ENCODE data around the gene ABTB2. TPM values are rescaled to one million over a fixed set of nuclear protein-coding genes. Genes with fewer than 3 reads are reported as not detected.

Gene ABTB2
- polyA plus RNA-seq, 1 donor from 2014 or later = 0.04 TPM

DNA sequence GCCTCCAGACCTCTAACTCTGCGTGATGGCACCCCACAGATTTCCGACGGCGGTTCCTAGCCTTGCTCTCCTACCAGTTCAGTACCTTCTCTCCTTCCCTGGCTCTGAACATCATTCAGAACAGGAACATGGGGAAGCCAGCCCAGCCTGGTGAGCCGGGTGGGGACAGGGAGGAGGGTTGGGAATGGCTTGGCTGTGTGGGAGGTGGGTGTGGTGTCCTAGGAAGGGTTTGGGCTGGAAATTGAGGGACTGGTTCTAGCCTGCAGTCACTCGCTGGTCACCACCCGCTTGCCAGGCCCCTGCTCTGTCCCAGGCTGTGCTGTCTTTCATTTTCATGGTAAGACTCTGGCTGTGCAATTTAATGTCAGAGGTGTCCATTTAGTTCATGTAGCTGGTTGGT lies 218.5 kb downstream of the ABTB2 start:
- Mint-ChIP-seq H3K4me3 (no peak overlapping the region), H3K36me3 (peaks cover 3% of the 10 kb centered on the region), H3K27me3 (no peaks in the 10 kb centered on the region), H3K9me3 (no peaks in the 10 kb centered on the region), H3K27ac (no peak overlapping the region), H3K4me1 (no peaks in the 10 kb centered on the region)

DNA sequence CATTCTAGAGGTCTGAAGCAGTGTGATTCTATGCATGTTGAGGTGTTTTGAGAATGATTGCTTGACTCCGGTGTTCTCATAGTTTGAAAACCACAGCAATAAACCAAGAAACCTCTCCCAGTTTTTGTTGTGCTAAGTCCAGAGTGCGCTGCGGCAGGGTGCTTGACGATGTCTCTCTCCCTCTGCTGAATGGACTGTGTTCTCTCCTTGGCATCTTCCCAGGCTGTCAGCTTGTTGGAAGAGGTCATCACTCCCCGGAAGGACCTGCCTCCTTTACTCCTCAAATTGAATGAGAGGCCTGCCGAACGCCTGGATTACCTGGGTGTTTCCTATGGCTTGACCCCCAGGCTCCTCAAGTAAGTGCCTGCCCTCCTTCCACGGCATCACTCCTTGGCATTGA lies 221.4 kb downstream of the ABTB2 start:
- peaks cover 0 to 1% (median 0%) of the 10 kb centered on the region in 3 donors for H3K4me1 Mint-ChIP-seq
- no peak overlapping the region for H3K4me3 Mint-ChIP-seq
- no peaks in the 10 kb centered on the region for H3K9me3 Mint-ChIP-seq
- H3K27me3 Mint-ChIP-seq = no peaks in the 10 kb centered on the region
- H3K36me3 Mint-ChIP-seq = peaks cover 5% of the 10 kb centered on the region
- H3K27ac Mint-ChIP-seq = no peak overlapping the region

DNA sequence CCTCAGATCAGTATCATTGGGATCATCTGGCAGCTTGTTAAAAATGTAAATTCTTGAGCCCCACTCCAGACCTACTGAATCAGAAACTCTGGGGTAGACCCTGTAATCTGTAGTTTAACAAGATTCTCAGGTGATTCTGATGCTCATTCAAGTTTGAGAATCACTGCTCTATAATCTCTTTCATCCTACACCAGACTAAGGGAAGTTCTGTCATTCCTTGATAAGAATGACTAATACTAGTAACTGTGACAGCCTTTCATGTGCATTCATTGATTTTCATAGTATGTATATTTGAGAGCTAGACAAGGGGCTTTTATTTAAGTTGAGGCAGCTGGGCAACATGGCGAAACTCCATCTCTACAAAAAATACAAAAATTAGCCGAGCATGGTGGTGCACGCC lies 222.4 kb downstream of the ABTB2 start:
- H3K27ac Mint-ChIP-seq = peak overlapping the region in 1 of 3 donors; percentile 43
- no peaks in the 10 kb centered on the region for H3K27me3 Mint-ChIP-seq
- no peaks in the 10 kb centered on the region for H3K9me3 Mint-ChIP-seq
- peaks cover 5% of the 10 kb centered on the region for H3K36me3 Mint-ChIP-seq
- peaks cover 0 to 1% (median 0%) of the 10 kb centered on the region in 3 donors for H3K4me1 Mint-ChIP-seq
- no peak overlapping the region for H3K4me3 Mint-ChIP-seq

DNA sequence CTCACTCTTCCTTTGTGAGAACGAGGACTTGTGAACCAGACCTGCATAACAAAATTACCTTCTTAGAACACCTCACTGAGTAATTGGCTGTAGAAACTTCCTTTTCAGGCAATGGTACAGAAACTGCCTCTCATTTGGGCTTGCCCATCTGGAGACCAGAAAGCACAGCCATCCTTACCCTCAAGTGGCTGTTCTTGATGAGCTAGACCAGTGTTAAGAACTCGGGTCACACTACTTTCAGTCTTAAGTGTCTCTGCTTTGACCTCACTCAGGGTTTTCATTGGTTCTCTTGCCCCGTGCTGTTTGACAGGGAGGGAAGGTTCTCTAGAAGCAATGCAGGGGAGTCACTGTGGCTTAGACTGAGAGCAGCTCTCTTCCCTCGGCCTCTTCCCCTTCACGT lies 223.0 kb downstream of the ABTB2 start:
- peaks cover 0 to 1% (median 0%) of the 10 kb centered on the region in 3 donors for H3K4me1 Mint-ChIP-seq
- H3K9me3 Mint-ChIP-seq = no peaks in the 10 kb centered on the region
- no peak overlapping the region for H3K4me3 Mint-ChIP-seq
- H3K36me3 Mint-ChIP-seq = peaks cover 5% of the 10 kb centered on the region
- no peaks in the 10 kb centered on the region for H3K27me3 Mint-ChIP-seq
- H3K27ac Mint-ChIP-seq = no peak overlapping the region

DNA sequence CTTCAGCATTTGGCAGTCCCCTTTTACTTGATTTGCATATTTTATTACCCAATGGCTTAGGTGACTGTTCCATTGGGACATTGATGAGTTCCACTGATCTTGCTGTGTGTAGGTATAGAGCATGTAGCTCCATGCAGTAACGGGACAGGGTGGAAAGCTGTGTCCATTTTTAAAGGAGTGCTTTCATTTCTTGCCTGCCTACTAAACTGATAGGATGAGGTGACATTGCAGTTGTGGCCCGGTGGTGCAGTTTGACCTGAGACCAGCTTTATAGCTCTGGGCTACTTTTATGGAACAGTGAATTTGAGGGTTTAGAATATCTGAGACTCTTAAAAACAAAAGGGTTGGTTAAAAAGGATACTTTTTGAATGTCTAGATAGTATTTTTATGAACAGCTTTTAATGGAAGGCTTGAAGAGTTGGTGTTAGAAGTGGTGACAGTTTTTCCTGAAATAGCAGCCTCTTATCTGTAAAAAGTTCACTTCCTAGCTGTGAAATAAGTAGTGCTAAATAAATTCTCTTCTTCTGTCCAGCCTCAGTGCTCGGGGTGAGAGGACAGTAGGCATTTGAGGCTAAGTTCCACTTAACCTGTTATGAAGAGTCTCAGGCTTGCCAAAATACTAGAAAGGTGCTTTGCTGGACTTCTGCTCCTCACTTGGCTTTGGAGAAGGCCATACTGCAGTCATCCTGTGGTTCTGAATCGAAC lies 225.4 kb downstream of the ABTB2 start:
- Mint-ChIP-seq H3K4me1 (peaks cover 0 to 1% (median 0%) of the 10 kb centered on the region in 3 donors), H3K27me3 (no peaks in the 10 kb centered on the region), H3K9me3 (no peaks in the 10 kb centered on the region), H3K27ac (peak overlapping the region in 1 of 3 donors; percentile 17), H3K36me3 (peaks cover 8% of the 10 kb centered on the region), H3K4me3 (no peak overlapping the region)

DNA sequence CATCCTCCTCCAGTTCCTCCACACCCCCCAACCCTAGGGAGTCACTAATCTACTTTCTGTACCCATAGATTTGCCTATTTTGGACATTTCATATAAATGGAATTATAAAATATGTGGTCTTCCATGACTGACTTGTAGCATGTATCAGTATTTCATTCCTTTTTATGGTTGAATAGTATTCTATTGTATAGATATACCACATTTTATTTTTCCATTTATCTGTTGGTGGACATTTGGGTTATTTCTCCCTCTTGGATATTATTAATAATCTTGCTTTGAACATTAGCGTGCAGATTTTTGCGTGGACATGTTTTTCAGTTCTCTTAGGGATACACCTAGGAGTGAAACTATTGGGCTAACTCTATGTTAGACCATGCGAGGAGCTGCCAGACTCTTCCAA lies 229.0 kb downstream of the ABTB2 start:
- Mint-ChIP-seq H3K4me3 (no peak overlapping the region), H3K4me1 (peaks cover 0 to 1% (median 0%) of the 10 kb centered on the region in 3 donors), H3K27ac (no peak overlapping the region), H3K27me3 (no peaks in the 10 kb centered on the region), H3K9me3 (no peaks in the 10 kb centered on the region), H3K36me3 (peaks cover 7% of the 10 kb centered on the region)

DNA sequence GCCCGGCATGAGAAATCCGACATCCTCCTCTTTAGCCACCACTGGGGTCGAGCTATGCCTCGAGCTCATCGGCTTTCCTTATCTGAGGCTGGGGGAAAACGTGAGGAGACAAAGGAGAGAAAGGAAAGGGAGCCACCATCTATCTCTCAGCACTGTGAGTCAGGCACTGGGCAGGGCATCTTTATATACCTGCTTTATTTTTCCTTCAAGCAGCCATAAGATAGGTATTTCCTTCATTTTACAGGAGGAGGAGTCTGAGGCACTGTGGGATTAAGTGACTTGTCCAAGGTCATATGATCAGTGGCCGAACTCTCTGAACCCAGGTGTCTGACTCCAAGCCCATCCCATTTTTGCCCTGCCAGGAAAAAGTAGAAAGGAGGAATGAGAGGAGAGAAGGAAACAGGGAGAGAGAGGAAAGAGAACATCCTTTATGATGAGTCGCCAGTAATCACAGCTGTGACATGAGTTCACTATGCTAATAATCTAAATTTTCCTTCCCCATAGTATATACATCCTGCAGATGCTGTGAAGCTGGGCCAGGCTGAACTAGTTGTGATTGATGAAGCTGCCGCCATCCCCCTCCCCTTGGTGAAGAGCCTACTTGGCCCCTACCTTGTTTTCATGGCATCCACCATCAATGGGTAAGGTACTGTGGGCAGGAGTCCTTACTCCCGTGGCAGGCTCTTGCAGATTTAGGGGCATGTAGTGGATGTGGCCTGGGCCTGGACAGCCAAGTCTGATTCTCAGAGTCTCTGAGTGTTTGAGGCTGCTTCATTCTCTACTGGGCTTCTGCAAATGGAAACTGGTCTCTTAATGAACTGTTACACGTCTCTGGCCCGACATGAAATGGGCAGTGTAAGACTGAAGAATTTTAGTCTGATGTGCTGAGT lies 230.6 kb downstream of the ABTB2 start:
- Mint-ChIP-seq H3K27me3 (no peaks in the 10 kb centered on the region), H3K4me3 (no peak overlapping the region), H3K9me3 (no peaks in the 10 kb centered on the region), H3K4me1 (peaks cover 0 to 1% (median 0%) of the 10 kb centered on the region in 3 donors), H3K36me3 (peaks cover 7% of the 10 kb centered on the region), H3K27ac (no peak overlapping the region)

DNA sequence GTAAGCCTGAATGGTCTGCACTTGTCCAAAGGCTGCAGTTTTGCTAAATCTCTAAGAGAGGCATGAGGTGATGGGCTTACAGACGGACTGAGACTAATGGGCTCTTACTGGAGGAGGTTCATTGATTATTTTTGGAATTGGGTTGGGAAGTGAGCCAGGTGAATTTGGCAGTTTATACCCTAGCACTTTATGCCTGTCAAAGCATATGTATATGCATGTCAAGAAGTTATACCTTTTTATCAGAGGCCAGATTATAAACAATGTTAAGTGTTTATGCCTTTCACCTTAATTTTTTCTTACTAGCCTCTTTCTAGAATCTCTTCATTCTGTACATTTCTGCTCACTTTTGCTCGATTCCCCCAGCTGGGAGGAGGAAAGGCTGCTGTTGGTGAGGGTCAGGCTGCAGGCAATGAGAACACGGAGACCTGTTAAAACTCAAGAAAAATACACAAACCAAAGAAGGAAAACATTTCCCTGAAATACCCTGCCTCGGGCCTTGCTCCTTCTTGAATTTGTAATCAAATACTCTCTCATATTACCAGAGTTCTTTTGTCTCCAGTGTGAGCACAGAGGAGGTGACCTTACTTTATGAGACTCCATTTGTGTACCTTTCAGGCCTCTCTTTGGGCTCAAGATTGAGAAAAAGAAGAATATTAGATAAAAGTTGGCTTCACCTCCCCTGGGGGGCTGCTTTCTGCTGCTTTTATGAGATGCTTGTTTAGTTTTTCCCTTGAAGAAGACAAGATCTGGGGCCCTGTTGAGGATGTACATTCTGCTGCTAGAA lies 232.7 kb downstream of the ABTB2 start:
- no peak overlapping the region for H3K27ac Mint-ChIP-seq
- peaks cover 7% of the 10 kb centered on the region for H3K36me3 Mint-ChIP-seq
- H3K27me3 Mint-ChIP-seq = no peaks in the 10 kb centered on the region
- no peaks in the 10 kb centered on the region for H3K9me3 Mint-ChIP-seq
- H3K4me3 Mint-ChIP-seq = no peak overlapping the region
- peaks cover 0 to 2% (median 1%) of the 10 kb centered on the region in 3 donors for H3K4me1 Mint-ChIP-seq

DNA sequence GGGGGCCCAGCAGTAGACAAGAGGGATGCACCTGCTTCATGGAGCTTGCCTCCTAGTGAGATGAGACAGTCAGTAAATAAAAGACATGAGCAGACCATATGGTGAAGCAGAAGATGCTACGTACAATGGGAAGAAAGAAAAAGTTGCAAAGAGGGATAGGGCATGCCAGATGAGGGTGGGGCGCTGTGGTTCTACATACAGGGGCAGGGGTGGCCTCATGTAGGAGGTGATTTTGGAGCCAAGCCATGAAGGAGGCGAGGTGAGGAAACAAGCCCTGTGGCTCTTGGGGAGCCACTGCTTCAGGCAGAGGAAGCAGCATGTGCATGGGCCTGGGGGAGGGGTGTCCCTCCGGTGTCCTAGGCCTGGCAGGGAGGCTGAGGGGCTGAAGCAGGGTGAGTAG lies 237.2 kb downstream of the ABTB2 start:
- no peaks in the 10 kb centered on the region for H3K9me3 Mint-ChIP-seq
- peaks cover 0 to 2% (median 1%) of the 10 kb centered on the region in 3 donors for H3K4me1 Mint-ChIP-seq
- peak overlapping the region in 1 of 3 donors; percentile 81 for H3K27ac Mint-ChIP-seq
- H3K27me3 Mint-ChIP-seq = no peaks in the 10 kb centered on the region
- no peak overlapping the region for H3K4me3 Mint-ChIP-seq
- peaks cover 5% of the 10 kb centered on the region for H3K36me3 Mint-ChIP-seq

DNA sequence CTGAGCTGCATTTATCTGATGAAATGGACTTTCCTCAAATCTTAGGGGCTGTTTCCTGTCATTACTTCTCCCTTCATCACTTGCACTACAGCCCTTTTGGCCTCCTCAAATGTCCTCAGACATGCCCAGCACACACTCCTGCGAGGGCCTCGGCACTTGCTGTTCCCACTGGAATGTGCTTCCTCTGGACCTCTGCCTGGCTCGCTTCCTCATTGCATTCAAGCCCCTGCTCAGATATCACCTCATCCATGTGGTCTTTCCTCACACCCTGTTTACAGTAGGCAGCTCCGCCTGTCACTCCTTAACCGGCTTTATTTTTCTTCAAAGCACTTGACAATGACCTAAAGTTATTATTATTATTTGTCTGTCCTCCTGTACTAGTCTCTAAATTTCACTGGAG lies 243.3 kb downstream of the ABTB2 start:
- Mint-ChIP-seq H3K36me3 (peaks cover 4% of the 10 kb centered on the region), H3K27ac (peak overlapping the region in 1 of 3 donors; percentile 18), H3K27me3 (no peaks in the 10 kb centered on the region), H3K4me1 (peaks cover 0 to 3% (median 2%) of the 10 kb centered on the region in 3 donors), H3K4me3 (no peak overlapping the region), H3K9me3 (no peaks in the 10 kb centered on the region)

DNA sequence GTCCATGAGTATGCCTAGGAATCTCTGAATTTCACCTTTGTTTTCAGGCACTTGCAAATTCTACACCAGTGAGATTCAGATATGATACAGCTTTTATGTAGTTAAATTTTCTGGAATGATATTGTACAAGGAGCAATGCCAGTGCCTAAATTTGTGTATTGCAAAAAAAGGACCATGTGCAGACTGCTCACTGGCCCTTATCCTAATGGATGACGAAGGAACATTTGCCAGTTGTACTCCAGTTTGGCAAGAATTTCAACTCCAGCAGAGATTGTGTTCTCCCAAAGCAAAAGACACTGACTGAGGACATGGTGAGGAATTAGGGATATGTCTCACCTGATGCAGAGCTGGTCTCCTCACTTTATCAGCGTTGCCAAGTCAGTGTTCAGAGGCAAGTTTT lies 243.8 kb downstream of the ABTB2 start:
- Mint-ChIP-seq H3K27ac (peak overlapping the region in 1 of 3 donors; percentile 18), H3K36me3 (peaks cover 4% of the 10 kb centered on the region), H3K4me3 (no peak overlapping the region), H3K27me3 (no peaks in the 10 kb centered on the region), H3K4me1 (peaks cover 0 to 7% (median 6%) of the 10 kb centered on the region in 3 donors), H3K9me3 (no peaks in the 10 kb centered on the region)

DNA sequence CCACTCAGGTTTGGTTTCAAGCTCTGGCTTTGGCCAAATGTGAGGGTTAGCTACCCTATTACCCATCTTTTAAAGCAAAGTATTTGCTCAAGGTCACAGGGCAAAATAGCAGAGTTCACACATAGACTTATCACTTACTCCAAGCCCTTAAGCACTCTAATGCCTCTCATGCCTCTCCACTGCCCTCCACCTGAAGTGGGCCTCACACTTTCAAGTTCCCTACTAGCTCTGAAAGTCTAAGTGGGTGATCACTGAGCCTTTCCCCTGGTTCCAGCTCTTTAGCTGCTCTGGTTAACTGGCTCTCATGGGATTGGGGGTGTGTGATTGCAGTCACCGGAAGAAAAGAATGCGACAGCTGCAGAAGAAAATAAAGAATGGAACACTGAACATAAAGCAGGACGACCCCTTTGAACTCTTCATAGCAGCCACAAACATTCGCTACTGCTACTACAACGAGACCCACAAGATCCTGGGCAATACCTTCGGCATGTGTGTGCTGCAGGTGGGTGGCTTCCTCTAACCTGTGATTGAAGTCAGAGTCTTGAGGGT lies 246.0 kb downstream of the ABTB2 start:
- peaks cover 6 to 16% (median 7%) of the 10 kb centered on the region in 3 donors for H3K4me1 Mint-ChIP-seq
- H3K36me3 Mint-ChIP-seq = peaks cover 1% of the 10 kb centered on the region
- H3K4me3 Mint-ChIP-seq = no peak overlapping the region
- H3K27me3 Mint-ChIP-seq = no peaks in the 10 kb centered on the region
- H3K27ac Mint-ChIP-seq = no peak overlapping the region
- H3K9me3 Mint-ChIP-seq = no peaks in the 10 kb centered on the region

DNA sequence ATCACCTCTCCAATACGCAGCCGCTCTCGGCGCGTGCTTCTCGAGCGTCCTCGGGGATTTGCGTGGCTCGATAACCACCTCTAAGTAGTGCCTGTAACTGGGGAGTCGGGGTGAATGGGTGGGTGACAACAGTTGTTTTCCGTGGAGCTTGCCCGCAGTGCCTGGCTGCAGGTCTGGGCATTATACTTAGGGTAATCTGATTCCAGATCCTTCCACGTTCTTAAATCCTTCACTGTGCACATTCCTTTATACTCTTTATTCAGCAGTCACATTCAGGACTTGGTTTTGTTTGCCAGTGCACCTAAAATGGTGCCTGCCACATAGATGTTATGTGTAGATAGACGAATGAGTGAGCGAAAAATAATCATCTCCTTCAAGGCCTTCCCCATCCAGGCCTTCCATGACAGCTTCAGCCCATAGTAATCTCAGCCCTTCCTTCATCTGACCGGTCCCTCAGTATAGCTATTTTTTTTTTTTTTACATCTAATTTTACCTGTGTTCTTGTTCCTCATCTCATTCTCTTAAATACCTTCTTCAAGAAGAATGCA lies 251.8 kb downstream of the ABTB2 start:
- peaks cover 33 to 44% (median 38%) of the 10 kb centered on the region in 3 donors for H3K4me1 Mint-ChIP-seq
- H3K27ac Mint-ChIP-seq = peak overlapping the region; percentile 98 to 100 (median 99)
- no peaks in the 10 kb centered on the region for H3K27me3 Mint-ChIP-seq
- H3K9me3 Mint-ChIP-seq = no peaks in the 10 kb centered on the region
- H3K36me3 Mint-ChIP-seq = no peaks in the 10 kb centered on the region
- H3K4me3 Mint-ChIP-seq = peak overlapping the region; percentile 95 to 99 (median 98)

Measured in IgD-negative memory B cell (primary cell).